GM23338 (cell line): Measurements from ENCODE around the gene SMIM13. TPM values are rescaled to one million over a fixed set of nuclear protein-coding genes. Genes with fewer than 3 reads are reported as not detected.
"Not testable (repeated sequence)": the region's sequence is repeated elsewhere in the genome, so short reads cannot be mapped to it uniquely, and the experiment has no call there.

Source experiments
- ATAC-seq: fragments of 200-7000 bp; cut with Tn5 transposase; 3 replicates; pipeline ENCODE4 v1.9.1; 2020
- DNase-seq: peaks from one replicate; pipeline ENCODE4 v3.0.0-alpha.2; 2015; ENCODE audit warnings: low spot score
- H2AFZ ChIP-seq: fragments of 200-600 bp; sonication (generic); 2 replicates; pipeline ENCODE4 v1.8.0; 2016; ENCODE audit warnings: antibody characterized with exemption, mild to moderate bottlenecking, moderate library complexity
- H3F3A ChIP-seq: fragments of 200-600 bp; sonication (generic); replicated peaks from 2 replicates; pipeline ENCODE4 v1.8.0; 2017; ENCODE audit warnings: antibody characterized with exemption, mixed run types, low read depth
- H3K27ac ChIP-seq: fragments of 200-600 bp; sonication (generic); 2 replicates; pipeline ENCODE4 v1.6.1; 2016; ENCODE audit warnings: low read depth
- H3K27me3 ChIP-seq: fragments of 200-600 bp; sonication (generic); 2 replicates; pipeline ENCODE4 v1.8.0; 2016; ENCODE audit warnings: mild to moderate bottlenecking, mixed run types, moderate library complexity; ENCODE audit not compliant: insufficient read depth
- H3K36me3 ChIP-seq: fragments of 200-600 bp; sonication (generic); 2 replicates; pipeline ENCODE4 v1.8.0; 2016; ENCODE audit warnings: mild to moderate bottlenecking; ENCODE audit not compliant: insufficient read depth
- H3K4me1 ChIP-seq: fragments of 200-600 bp; sonication (generic); 2 replicates; pipeline ENCODE4 v1.8.0; 2016; ENCODE audit warnings: mild to moderate bottlenecking, moderate library complexity; ENCODE audit not compliant: insufficient read depth
- H3K4me2 ChIP-seq: fragments of 200-600 bp; sonication (generic); 2 replicates; pipeline ENCODE4 v1.7.1; 2017; ENCODE audit warnings: mixed run types
- H3K4me3 ChIP-seq: fragments of 200-600 bp; sonication (generic); 2 replicates; pipeline ENCODE4 v1.6.1; 2016; ENCODE audit warnings: mixed run types
- H3K79me2 ChIP-seq: fragments of 200-600 bp; sonication (generic); replicated peaks from 2 replicates; pipeline ENCODE4 v1.8.0; 2017; ENCODE audit warnings: mild to moderate bottlenecking; ENCODE audit not compliant: insufficient read depth
- H3K9me2 ChIP-seq: fragments of 200-600 bp; sonication (generic); 2 replicates; pipeline ENCODE4 v1.8.0; 2017; ENCODE audit not compliant: insufficient read depth
- H4K20me1 ChIP-seq: fragments of 200-600 bp; sonication (generic); replicated peaks from 2 replicates; pipeline ENCODE4 v1.8.0; 2017; ENCODE audit warnings: mild to moderate bottlenecking; ENCODE audit not compliant: insufficient read depth
- H3K27ac Mint-ChIP-seq: 2 replicates; pipeline ENCODE4 v1.8.0; 2020; ENCODE audit warnings: inconsistent platforms, mild to moderate bottlenecking, moderate library complexity, mixed read lengths
- H3K27me3 Mint-ChIP-seq: 3 replicates; pipeline ENCODE4 v1.8.0; 2022; ENCODE audit warnings: low read depth, mild to moderate bottlenecking, moderate library complexity, mixed read lengths, inconsistent platforms; ENCODE audit not compliant: insufficient read depth, poor library complexity
- H3K36me3 Mint-ChIP-seq: 3 replicates; pipeline ENCODE4 v1.8.0; 2021; ENCODE audit warnings: low read depth, mild to moderate bottlenecking, inconsistent platforms, moderate library complexity, mixed read lengths
- H3K4me1 Mint-ChIP-seq: 3 replicates; pipeline ENCODE4 v1.8.0; 2020; ENCODE audit warnings: mild to moderate bottlenecking, inconsistent platforms, mixed read lengths
- H3K4me3 Mint-ChIP-seq: 3 replicates; pipeline ENCODE4 v1.8.0; 2021; ENCODE audit warnings: moderate library complexity, mild to moderate bottlenecking, inconsistent platforms, mixed read lengths
- H3K9me3 Mint-ChIP-seq: 3 replicates; pipeline ENCODE4 v1.8.0; 2020; ENCODE audit warnings: moderate library complexity, mild to moderate bottlenecking, inconsistent platforms, mixed read lengths
- CREB1 ChIP-seq: fragments of 250-450 bp; sonication (Bioruptor Pico); IDR thresholded peaks from 2 replicates; pipeline ENCODE4 v1.5.0; 2020; ENCODE audit warnings: low read depth, mild to moderate bottlenecking, moderate library complexity
- EZH2 ChIP-seq: fragments of 200-600 bp; sonication (generic); IDR thresholded peaks from one replicate; pipeline ENCODE4 v1.8.0; 2017; ENCODE audit warnings: antibody characterized with exemption, mild to moderate bottlenecking, low read depth; ENCODE audit not compliant: unreplicated experiment
- EZH2phosphoT487 ChIP-seq: fragments of 200-600 bp; sonication (generic); IDR thresholded peaks from one replicate; pipeline ENCODE4 v1.8.1; 2018; ENCODE audit warnings: antibody characterized with exemption; ENCODE audit not compliant: unreplicated experiment
- NANOG ChIP-seq: IDR thresholded peaks from 2 replicates; pipeline ENCODE4 v1.6.1; 2016; ENCODE audit warnings: antibody characterized with exemption, borderline replicate concordance
- STAT1 ChIP-seq: IDR thresholded peaks from one replicate; pipeline ENCODE4 v1.6.1; 2016; ENCODE audit warnings: antibody characterized with exemption; ENCODE audit not compliant: unreplicated experiment
- ZNF114 ChIP-seq: fragments of 250-450 bp; sonication (Bioruptor Pico); IDR thresholded peaks from 2 replicates; pipeline ENCODE4 v1.5.0; 2020; ENCODE audit warnings: mild to moderate bottlenecking, moderate library complexity
- polyA plus RNA-seq: library from polyadenylated mRNA; unstranded; fragments of >200 nt; fragmentation: Nextera tagmentation; extraction: Ambion mirVana; gene quantifications from 2 replicates; pipeline ENCODE4 v1.2.1, GENCODE V29; 2016
- total RNA-seq: library from RNA; depleted of rRNA; stranded (reverse); fragments of >200 nt; shearing (Covaris generic); gene quantifications from 2 replicates; pipeline ENCODE4 v1.2.3, GENCODE V29; 2014
- TF ChIP-seq, protein P1 (sequence below): fragments of 250-450 bp; sonication (Bioruptor Pico); IDR thresholded peaks from 2 replicates; pipeline ENCODE4 v1.5.0; 2020; ENCODE audit warnings: mild to moderate bottlenecking, moderate library complexity

The SMIM13 gene
- total and polyA plus RNA-seq, 2 experiments from 2014 or later = 7.2 to 12.7 TPM

DNA sequence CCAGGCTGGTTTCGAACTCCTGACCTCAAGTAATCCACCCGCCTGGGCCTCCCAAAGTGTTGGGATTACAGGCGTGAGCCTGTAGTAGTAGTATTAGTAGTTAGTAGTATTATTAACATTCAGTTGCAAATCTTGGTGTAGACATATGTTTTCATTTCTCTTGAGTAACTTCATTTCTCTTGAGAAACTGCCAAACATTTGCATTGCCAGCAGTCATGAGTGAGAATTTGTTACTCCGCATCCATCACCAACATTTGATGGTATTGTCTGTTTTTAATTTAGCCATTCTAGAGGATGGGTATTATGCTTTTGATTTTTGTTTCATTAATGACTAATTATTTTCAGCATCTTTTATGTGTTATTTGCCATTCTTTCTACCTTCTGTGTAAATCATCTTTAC is 19.4 kb downstream of the SMIM13 start:
- no peaks in the 10 kb centered on the region for H3K27me3 ChIP-seq
- no peak for DNase-seq
- ATAC-seq = no peak
- Mint-ChIP-seq H3K9me3 (no peaks in the 10 kb centered on the region), H3K4me3 (no peak overlapping the region), H3K27me3 (no peaks in the 10 kb centered on the region), H3K4me1 (peaks cover 19% of the 10 kb centered on the region), H3K36me3 (no peaks in the 10 kb centered on the region), H3K27ac (no peak overlapping the region)
- no peak overlapping the region for H3K4me2 ChIP-seq
- no peaks in the 10 kb centered on the region for H3F3A ChIP-seq
- H3K4me1 ChIP-seq = peaks cover 21% of the 10 kb centered on the region
- H3K27ac ChIP-seq = no peak overlapping the region
- peaks cover 99% of the 10 kb centered on the region for H3K79me2 ChIP-seq
- TF ChIP-seq EZH2 = no peak
- no peak for TF ChIP-seq EZH2phosphoT487
- no peak for TF ChIP-seq ZNF114 (CRISPR knock-in tag)
- TF ChIP-seq STAT1 = no peak
- TF ChIP-seq, protein P1, sequence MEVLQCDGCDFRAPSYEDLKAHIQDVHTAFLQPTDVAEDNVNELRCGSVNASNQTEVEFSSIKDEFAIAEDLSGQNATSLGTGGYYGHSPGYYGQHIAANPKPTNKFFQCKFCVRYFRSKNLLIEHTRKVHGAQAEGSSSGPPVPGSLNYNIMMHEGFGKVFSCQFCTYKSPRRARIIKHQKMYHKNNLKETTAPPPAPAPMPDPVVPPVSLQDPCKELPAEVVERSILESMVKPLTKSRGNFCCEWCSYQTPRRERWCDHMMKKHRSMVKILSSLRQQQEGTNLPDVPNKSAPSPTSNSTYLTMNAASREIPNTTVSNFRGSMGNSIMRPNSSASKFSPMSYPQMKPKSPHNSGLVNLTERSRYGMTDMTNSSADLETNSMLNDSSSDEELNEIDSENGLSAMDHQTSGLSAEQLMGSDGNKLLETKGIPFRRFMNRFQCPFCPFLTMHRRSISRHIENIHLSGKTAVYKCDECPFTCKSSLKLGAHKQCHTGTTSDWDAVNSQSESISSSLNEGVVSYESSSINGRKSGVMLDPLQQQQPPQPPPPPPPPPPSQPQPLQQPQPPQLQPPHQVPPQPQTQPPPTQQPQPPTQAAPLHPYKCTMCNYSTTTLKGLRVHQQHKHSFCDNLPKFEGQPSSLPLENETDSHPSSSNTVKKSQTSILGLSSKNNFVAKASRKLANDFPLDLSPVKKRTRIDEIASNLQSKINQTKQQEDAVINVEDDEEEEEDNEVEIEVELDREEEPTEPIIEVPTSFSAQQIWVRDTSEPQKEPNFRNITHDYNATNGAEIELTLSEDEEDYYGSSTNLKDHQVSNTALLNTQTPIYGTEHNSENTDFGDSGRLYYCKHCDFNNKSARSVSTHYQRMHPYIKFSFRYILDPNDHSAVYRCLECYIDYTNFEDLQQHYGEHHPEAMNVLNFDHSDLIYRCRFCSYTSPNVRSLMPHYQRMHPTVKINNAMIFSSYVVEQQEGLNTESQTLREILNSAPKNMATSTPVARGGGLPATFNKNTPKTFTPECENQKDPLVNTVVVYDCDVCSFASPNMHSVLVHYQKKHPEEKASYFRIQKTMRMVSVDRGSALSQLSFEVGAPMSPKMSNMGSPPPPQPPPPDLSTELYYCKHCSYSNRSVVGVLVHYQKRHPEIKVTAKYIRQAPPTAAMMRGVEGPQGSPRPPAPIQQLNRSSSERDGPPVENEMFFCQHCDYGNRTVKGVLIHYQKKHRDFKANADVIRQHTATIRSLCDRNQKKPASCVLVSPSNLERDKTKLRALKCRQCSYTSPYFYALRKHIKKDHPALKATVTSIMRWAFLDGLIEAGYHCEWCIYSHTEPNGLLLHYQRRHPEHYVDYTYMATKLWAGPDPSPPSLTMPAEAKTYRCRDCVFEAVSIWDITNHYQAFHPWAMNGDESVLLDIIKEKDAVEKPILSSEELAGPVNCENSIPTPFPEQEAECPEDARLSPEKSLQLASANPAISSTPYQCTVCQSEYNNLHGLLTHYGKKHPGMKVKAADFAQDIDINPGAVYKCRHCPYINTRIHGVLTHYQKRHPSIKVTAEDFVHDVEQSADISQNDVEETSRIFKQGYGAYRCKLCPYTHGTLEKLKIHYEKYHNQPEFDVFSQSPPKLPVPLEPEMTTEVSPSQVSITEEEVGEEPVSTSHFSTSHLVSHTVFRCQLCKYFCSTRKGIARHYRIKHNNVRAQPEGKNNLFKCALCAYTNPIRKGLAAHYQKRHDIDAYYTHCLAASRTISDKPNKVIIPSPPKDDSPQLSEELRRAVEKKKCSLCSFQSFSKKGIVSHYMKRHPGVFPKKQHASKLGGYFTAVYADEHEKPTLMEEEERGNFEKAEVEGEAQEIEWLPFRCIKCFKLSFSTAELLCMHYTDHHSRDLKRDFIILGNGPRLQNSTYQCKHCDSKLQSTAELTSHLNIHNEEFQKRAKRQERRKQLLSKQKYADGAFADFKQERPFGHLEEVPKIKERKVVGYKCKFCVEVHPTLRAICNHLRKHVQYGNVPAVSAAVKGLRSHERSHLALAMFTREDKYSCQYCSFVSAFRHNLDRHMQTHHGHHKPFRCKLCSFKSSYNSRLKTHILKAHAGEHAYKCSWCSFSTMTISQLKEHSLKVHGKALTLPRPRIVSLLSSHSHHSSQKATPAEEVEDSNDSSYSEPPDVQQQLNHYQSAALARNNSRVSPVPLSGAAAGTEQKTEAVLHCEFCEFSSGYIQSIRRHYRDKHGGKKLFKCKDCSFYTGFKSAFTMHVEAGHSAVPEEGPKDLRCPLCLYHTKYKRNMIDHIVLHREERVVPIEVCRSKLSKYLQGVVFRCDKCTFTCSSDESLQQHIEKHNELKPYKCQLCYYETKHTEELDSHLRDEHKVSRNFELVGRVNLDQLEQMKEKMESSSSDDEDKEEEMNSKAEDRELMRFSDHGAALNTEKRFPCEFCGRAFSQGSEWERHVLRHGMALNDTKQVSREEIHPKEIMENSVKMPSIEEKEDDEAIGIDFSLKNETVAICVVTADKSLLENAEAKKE = no peak
- no peak for TF ChIP-seq CREB1 (CRISPR knock-in tag)
- no peak for TF ChIP-seq NANOG
- no peak overlapping the region for H2AFZ ChIP-seq
- H4K20me1 ChIP-seq = peaks cover 19% of the 10 kb centered on the region
- H3K4me3 ChIP-seq = no peak overlapping the region
- no peaks in the 10 kb centered on the region for H3K9me2 ChIP-seq
- H3K36me3 ChIP-seq = no peaks in the 10 kb centered on the region

DNA sequence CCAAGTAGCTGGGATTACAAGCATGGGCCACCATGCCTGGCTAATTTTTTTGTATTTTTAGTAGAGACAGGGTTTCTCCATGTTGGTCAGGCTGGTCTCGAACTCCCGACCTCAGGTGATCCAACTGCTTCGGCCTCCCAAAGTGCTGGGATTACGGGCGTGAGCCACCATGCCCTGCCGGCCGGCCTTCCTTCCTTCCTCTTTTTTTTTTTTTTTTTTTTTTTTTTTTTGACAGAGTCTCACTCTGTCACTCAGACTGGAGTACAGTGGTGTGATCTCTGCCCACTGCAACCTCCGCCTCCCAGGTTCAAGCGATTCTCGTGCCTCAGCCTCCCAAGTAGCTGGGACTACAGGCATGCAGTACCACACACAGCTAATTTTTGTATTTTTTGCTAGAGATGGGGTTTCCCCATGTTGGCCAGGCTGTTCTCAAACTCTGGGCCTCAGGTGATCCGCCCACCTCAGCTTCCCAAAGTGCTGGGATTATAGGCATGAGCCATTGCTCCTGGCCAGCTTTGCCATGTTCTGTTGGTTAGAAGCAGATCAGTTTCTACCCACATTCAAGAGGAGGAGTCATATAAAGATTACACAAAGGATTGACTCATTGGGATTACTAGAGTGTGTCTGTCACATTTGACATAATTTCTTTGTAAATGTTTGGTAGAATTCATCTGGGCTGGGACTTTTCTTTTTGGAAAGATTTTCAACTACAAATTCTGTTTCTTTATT is 22.3 kb downstream of the SMIM13 start:
- not testable (repeated sequence) for H3K27ac ChIP-seq, ATAC-seq, H3K27ac Mint-ChIP-seq, H3K4me1 Mint-ChIP-seq, H3K4me1 ChIP-seq, H3K27me3 Mint-ChIP-seq, H3K36me3 ChIP-seq, H3K9me2 ChIP-seq, H3K36me3 Mint-ChIP-seq, H3K27me3 ChIP-seq, H3K4me3 ChIP-seq, DNase-seq, H2AFZ ChIP-seq, H3K4me3 Mint-ChIP-seq, H3K4me2 ChIP-seq, H3K9me3 Mint-ChIP-seq, H3F3A ChIP-seq
- Histone ChIP-seq H4K20me1 (peaks cover 24% of the 10 kb centered on the region), H3K79me2 (peaks cover 99% of the 10 kb centered on the region)
